Suprapubic skin (tissue), 4 donors: ENCODE results near the gene CIPC.

Experiments used
- EP300 ChIP-seq: sonication (generic); formaldehyde crosslinking; IDR thresholded peaks from one replicate; pipeline ENCODE4 v1.6.1; 2017; ENCODE audit warnings: antibody characterized with exemption
- POLR2A ChIP-seq, 2 donors: fragments of 450-650 bp; IDR thresholded peaks; one replicate each; pipeline ENCODE4 v1.6.1; 2017; ENCODE audit warnings: antibody characterized with exemption in 2 of 2, mild to moderate bottlenecking in 2 of 2, moderate library complexity in 2 of 2
- POLR2AphosphoS5 ChIP-seq, 3 donors: sonication (generic); formaldehyde crosslinking; IDR thresholded peaks; one replicate each; pipeline ENCODE4 v1.6.1; 2017; ENCODE audit warnings: antibody characterized with exemption in 3 of 3
- TF ChIP-seq, protein P1 (sequence below), 2 donors: fragments of 200-600 bp in 1 of 2; fragments of 450-650 bp in 1 of 2; sonication (generic) in 1 of 2; IDR thresholded peaks; one replicate each; pipeline ENCODE4 v1.5.1; 2016 to 2019; ENCODE audit warnings: antibody characterized with exemption in 2 of 2, mild to moderate bottlenecking in 1 of 2, moderate library complexity in 1 of 2

DNA sequence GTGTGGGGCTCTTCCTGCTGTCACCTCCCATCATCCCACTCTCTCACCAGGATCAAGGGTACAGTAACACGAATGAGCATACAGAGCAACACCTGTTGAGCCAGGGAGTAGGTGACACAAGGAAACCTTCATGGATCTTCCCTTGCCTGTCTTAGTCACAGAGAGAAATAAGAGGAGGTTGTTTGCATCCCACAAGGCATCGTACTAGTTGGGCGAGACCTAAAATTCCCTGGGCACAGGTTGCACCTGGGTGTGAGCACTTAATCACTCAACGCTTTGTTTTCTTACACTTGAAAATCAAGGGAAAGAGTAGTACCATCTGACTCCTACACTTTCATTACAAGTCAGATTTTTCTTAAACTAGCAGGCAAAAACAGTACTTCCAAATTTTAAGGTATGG is 16.6 kb downstream of the CIPC start:
- TF ChIP-seq, protein P1, sequence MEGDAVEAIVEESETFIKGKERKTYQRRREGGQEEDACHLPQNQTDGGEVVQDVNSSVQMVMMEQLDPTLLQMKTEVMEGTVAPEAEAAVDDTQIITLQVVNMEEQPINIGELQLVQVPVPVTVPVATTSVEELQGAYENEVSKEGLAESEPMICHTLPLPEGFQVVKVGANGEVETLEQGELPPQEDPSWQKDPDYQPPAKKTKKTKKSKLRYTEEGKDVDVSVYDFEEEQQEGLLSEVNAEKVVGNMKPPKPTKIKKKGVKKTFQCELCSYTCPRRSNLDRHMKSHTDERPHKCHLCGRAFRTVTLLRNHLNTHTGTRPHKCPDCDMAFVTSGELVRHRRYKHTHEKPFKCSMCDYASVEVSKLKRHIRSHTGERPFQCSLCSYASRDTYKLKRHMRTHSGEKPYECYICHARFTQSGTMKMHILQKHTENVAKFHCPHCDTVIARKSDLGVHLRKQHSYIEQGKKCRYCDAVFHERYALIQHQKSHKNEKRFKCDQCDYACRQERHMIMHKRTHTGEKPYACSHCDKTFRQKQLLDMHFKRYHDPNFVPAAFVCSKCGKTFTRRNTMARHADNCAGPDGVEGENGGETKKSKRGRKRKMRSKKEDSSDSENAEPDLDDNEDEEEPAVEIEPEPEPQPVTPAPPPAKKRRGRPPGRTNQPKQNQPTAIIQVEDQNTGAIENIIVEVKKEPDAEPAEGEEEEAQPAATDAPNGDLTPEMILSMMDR (IDR thresholded peaks at IDR 0.05), result no peak
- TF ChIP-seq POLR2A (IDR thresholded peaks at IDR 0.05), result no peak
- TF ChIP-seq EP300, result no peak
- no peak for TF ChIP-seq POLR2AphosphoS5 (IDR thresholded peaks at IDR 0.05)
